Gastrocnemius medialis (tissue), 4 donors: Measurements from ENCODE around the gene GMPR2.

Source experiments
- CTCF ChIP-seq, 5 experiments: fragments of 450-650 bp in 3 of 5; fragments of 200-600 bp in 2 of 5; sonication (generic) in 2 of 5; IDR thresholded peaks in 4 of 5; conservative IDR thresholded peaks in 1 of 5; 1 replicate in 4 of 5; 2 replicates in 1 of 5; pipeline ENCODE4 v1.5.1; 2016 to 2019; ENCODE audit warnings: antibody characterized with exemption in 5 of 5, mild to moderate bottlenecking in 3 of 5, moderate library complexity in 3 of 5
- POLR2A ChIP-seq, 2 donors: fragments of 450-650 bp; IDR thresholded peaks; one replicate each; pipeline ENCODE4 v1.6.1; 2017; ENCODE audit warnings: antibody characterized with exemption in 2 of 2, mild to moderate bottlenecking in 2 of 2, moderate library complexity in 2 of 2

DNA sequence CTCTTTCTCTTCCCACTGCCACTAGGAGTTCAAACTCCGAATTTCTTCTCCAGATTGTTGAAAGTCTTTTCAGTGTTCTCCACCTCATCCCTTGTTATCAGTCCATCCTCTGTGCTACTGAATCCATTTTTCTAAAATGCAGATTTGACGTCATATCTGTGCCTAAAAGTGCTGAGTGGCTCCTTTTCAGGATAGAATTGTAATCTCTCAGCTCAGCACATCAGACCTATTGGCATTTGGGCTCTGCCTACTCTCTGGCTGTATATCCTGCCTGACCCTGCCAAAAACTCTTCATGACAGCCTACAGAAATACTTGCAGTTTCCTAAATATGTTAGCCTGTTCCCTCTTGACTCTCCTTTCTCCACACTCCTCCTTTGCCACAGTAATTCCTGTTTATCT is 39.7 kb downstream of the GMPR2 start:
- TF ChIP-seq CTCF (IDR thresholded peaks at IDR 0.05 in 4 of 5, conservative IDR thresholded peaks at IDR 0.05 in 1 of 5) (no peak), POLR2A (IDR thresholded peaks at IDR 0.05) (no peak)
